Measurements from ENCODE around the gene NUDT2. TPM values are rescaled to one million over a fixed set of nuclear protein-coding genes. Genes with fewer than 3 reads are reported as not detected.
A peak's percentile ranks its signal among the peaks of the same experiment; 100 is the strongest.

The NUDT2 gene
- total and polyA plus RNA-seq, 2 of the 4 experiments (the other 2 are of a cell fraction) = 36.6 to 45.0 TPM

DNA sequence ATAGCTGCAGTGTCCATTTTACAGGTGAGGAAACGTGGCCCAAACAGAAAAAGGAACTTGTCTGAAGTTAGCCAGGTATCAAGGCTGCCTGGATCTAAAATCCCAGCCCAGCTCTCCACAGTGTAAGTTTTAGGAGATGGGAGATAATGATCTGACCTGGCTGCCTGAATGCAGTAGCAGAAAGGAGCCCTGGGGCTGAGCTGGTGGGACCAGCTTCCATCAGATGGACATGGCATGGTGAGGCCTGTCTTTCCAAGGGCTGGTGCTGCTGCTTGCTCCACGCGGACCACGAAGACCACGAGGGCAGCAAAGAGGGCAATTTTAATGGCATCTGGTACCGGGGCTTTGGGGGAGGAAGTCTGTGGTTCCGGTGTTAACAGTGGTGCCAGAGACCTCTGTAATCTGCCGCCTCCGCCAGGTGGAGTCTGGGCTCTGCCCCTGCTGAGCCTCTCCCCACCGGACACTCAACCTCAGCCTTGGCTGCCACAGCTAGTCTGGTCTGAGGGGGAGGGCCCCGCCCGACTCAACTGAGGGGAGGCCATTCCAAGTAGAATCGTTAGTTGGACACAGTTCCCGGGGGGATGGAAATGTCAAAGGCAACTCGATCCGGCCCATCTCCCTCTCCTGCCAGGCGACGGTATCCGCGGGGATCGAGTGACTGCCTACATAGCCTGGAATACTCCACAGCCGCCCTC, 46.7 kb downstream of the NUDT2 start:
- Histone ChIP-seq H4K91ac (ENCODE audit: insufficient read depth, low read depth, low read length) (no peak overlapping the region), H3K56ac (ENCODE audit: extremely low read depth, insufficient read depth, low read length) (no peak overlapping the region), H2BK15ac (ENCODE audit: low read depth, low read length) (no peak overlapping the region), H2BK20ac (ENCODE audit: low read depth, low read length) (no peak overlapping the region), H2BK120ac (ENCODE audit: low read depth, low read length) (no peak overlapping the region), H3K14ac (replicated peaks; ENCODE audit: low read depth, low read length) (no peak overlapping the region), H3K4me1 (ENCODE audit: control insufficient read depth, insufficient read depth, low read length) (peaks cover 7% of the 10 kb centered on the region), H2AK9ac (replicated peaks; ENCODE audit: low read depth, low read length, poor library complexity) (peak overlapping the region; percentile 90), H4K8ac (ENCODE audit: low read depth in 2 of 2, low read length in 2 of 2) (no peak overlapping the region; a peak in 1 of 4 replicates), H3K9ac (ENCODE audit: low read depth, low read length) (peak overlapping the region; percentile 2; the same call in 1 of the 2 replicates), H3K27ac (ENCODE audit: insufficient read depth, low read length) (no peak overlapping the region), H3K36me3 (ENCODE audit: control insufficient read depth, insufficient read depth, low read length) (peaks cover 3% of the 10 kb centered on the region; the same call in 1 of the 2 replicates), H2AFZ (replicated peaks; ENCODE audit: low read length, poor library complexity) (peak overlapping the region; percentile 98), H4K20me1 (ENCODE audit: insufficient read depth, low read length) (no peaks in the 10 kb centered on the region; the same call in 1 of the 2 replicates), H3K9me1 (ENCODE audit: insufficient read depth, low read length) (peaks cover 8% of the 10 kb centered on the region; the same call in 1 of the 2 replicates), H3K4me2 (ENCODE audit: low read depth, low read length) (peak overlapping the region; percentile 50), H2AK5ac (ENCODE audit: low read depth, low read length) (0 out of 2 replicates have a peak overlapping the region, but pooled peaks have one; percentile 24), H3K9me3 (ENCODE audit: control insufficient read depth, insufficient read depth, low read length) (peaks cover 12% of the 10 kb centered on the region; the same call in 1 of the 2 replicates), H3K4ac (ENCODE audit: low read depth, low read length) (no peak overlapping the region), H3K23ac (ENCODE audit: low read depth, low read length) (peak overlapping the region; percentile 40; the same call in 1 of the 2 replicates), H2BK5ac (ENCODE audit: low read depth, low read length, poor library complexity, severe bottlenecking) (no peak overlapping the region), H3K79me1 (ENCODE audit: low read depth in 1 of 2, low read length in 2 of 2) (no peaks in the 10 kb centered on the region), H4K5ac (ENCODE audit: low read depth, low read length) (no peak overlapping the region), H3K18ac (ENCODE audit: low read depth, low read length) (no peak overlapping the region), H3K27me3 (ENCODE audit: control insufficient read depth, insufficient read depth, low read length) (peaks cover 24% of the 10 kb centered on the region; the same call in 1 of the 2 replicates), H3K4me3 (ENCODE audit: insufficient read depth, low read depth, low read length) (peak overlapping the region; percentile 54)
- in situ Hi-C loops (cut with MboI; ENCODE audit: low sequenced_read_pairs) = no loop called here
- peak; percentile 1; the same call in 1 of the 2 replicates for ATAC-seq (ENCODE audit: low read depth)
- BruUV-seq (replicated peaks) = no TSS peak
- POLR2A ChIA-PET (ENCODE audit: unreplicated experiment) = no interaction called here
- CTCF ChIA-PET = interaction anchor here (0.8 kb wide), 1 partner anchor 302 kb away, joined by 3 read pairs; no protein-coding TSS in a partner anchor
- no peak for DNase-seq
- dilution Hi-C loops (cut with HindIII; ENCODE audit: low sequenced_read_pairs, unreplicated experiment) = no loop called here
- 0% methylated on average over 3 of the region's 22 CpGs; no CpG with 5 or more reads in 1 of the 2 experiments for WGBS, 2 experiments (ENCODE audit: extremely low coverage in 2 of 2, insufficient read length in 1 of 2)
- intact Hi-C loops (cut with micrococcal nuclease) = loop anchor here (5.0 kb wide), 1 partner anchor 449 kb away; no protein-coding TSS in a partner anchor
- TF ChIP-seq USF2 (IDR thresholded peaks at IDR 0.05; ENCODE audit: low read depth, low read length) (no peak), MAFK (IDR thresholded peaks at IDR 0.05; ENCODE audit: low read depth, low read length) (no peak), SMC3 (IDR thresholded peaks at IDR 0.05; ENCODE audit: low read depth, low read length) (no peak), CEBPB (IDR thresholded peaks at IDR 0.05; ENCODE audit: low read depth, low read length) (no peak), POLR2A (IDR thresholded peaks at IDR 0.05; ENCODE audit: low read depth, low read length) (no peak), FOS (IDR thresholded peaks at IDR 0.05; ENCODE audit: low read depth, low read length) (no peak), MAZ (IDR thresholded peaks at IDR 0.05; ENCODE audit: borderline replicate concordance, low read depth, low read length) (no peak), CHD1 (IDR thresholded peaks at IDR 0.05; ENCODE audit: low read depth, low read length) (no peak), BHLHE40 (IDR thresholded peaks at IDR 0.05; ENCODE audit: low read depth, low read length) (no peak), RAD21 (IDR thresholded peaks at IDR 0.05; ENCODE audit: low read length) (no peak), RFX5 (IDR thresholded peaks at IDR 0.05; ENCODE audit: low read depth, low read length) (no peak), RCOR1 (IDR thresholded peaks at IDR 0.05; ENCODE audit: insufficient replicate concordance, low read length) (no peak), ELK1 (IDR thresholded peaks at IDR 0.05; ENCODE audit: borderline replicate concordance, low read depth, low read length) (no peak)
- TF ChIP-seq, protein P1, sequence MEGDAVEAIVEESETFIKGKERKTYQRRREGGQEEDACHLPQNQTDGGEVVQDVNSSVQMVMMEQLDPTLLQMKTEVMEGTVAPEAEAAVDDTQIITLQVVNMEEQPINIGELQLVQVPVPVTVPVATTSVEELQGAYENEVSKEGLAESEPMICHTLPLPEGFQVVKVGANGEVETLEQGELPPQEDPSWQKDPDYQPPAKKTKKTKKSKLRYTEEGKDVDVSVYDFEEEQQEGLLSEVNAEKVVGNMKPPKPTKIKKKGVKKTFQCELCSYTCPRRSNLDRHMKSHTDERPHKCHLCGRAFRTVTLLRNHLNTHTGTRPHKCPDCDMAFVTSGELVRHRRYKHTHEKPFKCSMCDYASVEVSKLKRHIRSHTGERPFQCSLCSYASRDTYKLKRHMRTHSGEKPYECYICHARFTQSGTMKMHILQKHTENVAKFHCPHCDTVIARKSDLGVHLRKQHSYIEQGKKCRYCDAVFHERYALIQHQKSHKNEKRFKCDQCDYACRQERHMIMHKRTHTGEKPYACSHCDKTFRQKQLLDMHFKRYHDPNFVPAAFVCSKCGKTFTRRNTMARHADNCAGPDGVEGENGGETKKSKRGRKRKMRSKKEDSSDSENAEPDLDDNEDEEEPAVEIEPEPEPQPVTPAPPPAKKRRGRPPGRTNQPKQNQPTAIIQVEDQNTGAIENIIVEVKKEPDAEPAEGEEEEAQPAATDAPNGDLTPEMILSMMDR (conservative IDR thresholded peaks at IDR 0.05; ENCODE audit: low read depth, low read length) = no peak
